ENCODE data around the gene IQSEC3.

GRCh38 chr12:89653-90052, 23.1 kb downstream of the IQSEC3 start:
- TF ChIP-seq MBD4 (IDR thresholded peaks at IDR 0.05; ENCODE audit: borderline replicate concordance, low read length) (no peak), ETV6 (CRISPR knock-in tag; conservative IDR thresholded peaks at IDR 0.05) (no peak), ZC3H4 (CRISPR knock-in tag; IDR thresholded peaks at IDR 0.05; ENCODE audit: borderline replicate concordance) (no peak), TCF12 (IDR thresholded peaks at IDR 0.05) (no peak), TCF12 (CRISPR knock-in tag; IDR thresholded peaks at IDR 0.05) (no peak), TFDP2 (CRISPR knock-in tag; IDR thresholded peaks at IDR 0.05) (no peak), ELK4 (CRISPR knock-in tag; IDR thresholded peaks at IDR 0.05; ENCODE audit: borderline replicate concordance) (no peak)
